Tibial nerve (tissue), 4 donors: ENCODE measurements around the gene RTL5. TPM values are rescaled to one million over a fixed set of nuclear protein-coding genes. Genes with fewer than 3 reads are reported as not detected.
A peak's percentile ranks its signal among the peaks of the same experiment; 100 is the strongest.
"Not testable (repeated sequence)": the region's sequence is repeated elsewhere in the genome, so short reads cannot be mapped to it uniquely, and the experiment has no call there.

Experiments
- DNase-seq, 2 donors: peaks; one replicate each; pipeline ENCODE4 v3.0.0-alpha.2; 2019; ENCODE audit warnings: low spot score in 2 of 2
- H3K27ac ChIP-seq, 4 donors: fragments of 200-600 bp; sonication (generic) in 3 of 4; one replicate each; pipeline ENCODE4 v1.5.1; 2017 to 2019; ENCODE audit warnings: mild to moderate bottlenecking in 1 of 4
- H3K27me3 ChIP-seq, 2 donors: fragments of 200-600 bp; sonication (generic) in 1 of 2; one replicate each; pipeline versions ENCODE4 v1.5.1 to v1.6.0; 2017 to 2019
- H3K36me3 ChIP-seq, 3 donors: fragments of 200-600 bp; sonication (generic); one replicate each; pipeline ENCODE4 v1.5.1; 2018 to 2019
- H3K4me1 ChIP-seq, 4 donors: fragments of 200-600 bp; sonication (generic) in 3 of 4; one replicate each; pipeline ENCODE4 v1.5.1; 2017 to 2019
- H3K4me3 ChIP-seq, 4 donors: fragments of 200-600 bp; sonication (generic) in 3 of 4; one replicate each; pipeline ENCODE4 v1.5.1; 2017 to 2019; ENCODE audit warnings: mild to moderate bottlenecking in 1 of 4, moderate library complexity in 1 of 4
- H3K9me3 ChIP-seq, 4 donors: fragments of 200-600 bp; sonication (generic) in 3 of 4; one replicate each; pipeline ENCODE4 v1.5.1; 2017 to 2019
- CTCF ChIP-seq, 5 experiments: fragments of 200-600 bp in 3 of 5; fragments of 450-650 bp in 2 of 5; sonication (generic) in 3 of 5; IDR thresholded peaks; one replicate each; pipeline ENCODE4 v1.5.1; 2016 to 2019; ENCODE audit warnings: antibody characterized with exemption in 5 of 5, mild to moderate bottlenecking in 3 of 5, moderate library complexity in 2 of 5
- EP300 ChIP-seq, 2 donors: sonication (generic); formaldehyde crosslinking; IDR thresholded peaks; one replicate each; pipeline ENCODE4 v1.6.1; 2017; ENCODE audit warnings: antibody characterized with exemption in 2 of 2, mild to moderate bottlenecking in 1 of 2
- POLR2A ChIP-seq, 2 donors: fragments of 450-650 bp; IDR thresholded peaks; one replicate each; pipeline ENCODE4 v1.6.1; 2017; ENCODE audit warnings: antibody characterized with exemption in 2 of 2, mild to moderate bottlenecking in 2 of 2, moderate library complexity in 2 of 2
- WGBS, 2 donors: methylation state at CpG; one replicate each; pipeline ENCODE4 v1.1.5; 2018; 5-methylcytosine and 5-hydroxymethylcytosine counted together
- total RNA-seq, 4 donors: library from RNA; depleted of rRNA; stranded (reverse); fragments of >200 nt; gene quantifications; one replicate each; pipeline ENCODE4 v1.1.0, GENCODE V29; 2016

Gene RTL5
- total RNA-seq = 10 to 100 TPM in 1 of 4 donors, 1 to 10 TPM in 3; 6.5 to 14.7 (median 7.8) TPM

- TF ChIP-seq POLR2A (IDR thresholded peaks at IDR 0.05) = peak in 1 of 2 donors; percentile 39
- TF ChIP-seq CTCF (IDR thresholded peaks at IDR 0.05) = peak in 1 of 5 experiments; percentile 18
- TF ChIP-seq EP300 (IDR thresholded peaks at IDR 0.05) = peak in 1 of 2 donors; percentile 68
- peaks cover 0 to 31% (median 0%) of the 10 kb centered on the region in 4 donors for H3K4me1 ChIP-seq
- 36% methylated on average over 92 of the region's 106 CpGs; no CpG with 5 or more reads in 1 of the 2 donors for WGBS, 2 donors
- no peaks in the 10 kb centered on the region for H3K9me3 ChIP-seq
- H3K4me3 ChIP-seq = peak within 1 kb of the TSS; percentile 43 to 60 (median 52)
- peak; percentile 69 to 71 for DNase-seq
- H3K27me3 ChIP-seq = peaks cover 0 to 5% of the 10 kb centered on the region in 2 donors
- no peaks in the 10 kb centered on the region for H3K36me3 ChIP-seq
- peak within 1 kb of the TSS; percentile 64 to 88 (median 76) for H3K27ac ChIP-seq
Observed at GRCh38 chrX:72131317-72132294, at the start of gene RTL5. Gene RTL5 (minus strand): TSS chrX:72131915.

DNA sequence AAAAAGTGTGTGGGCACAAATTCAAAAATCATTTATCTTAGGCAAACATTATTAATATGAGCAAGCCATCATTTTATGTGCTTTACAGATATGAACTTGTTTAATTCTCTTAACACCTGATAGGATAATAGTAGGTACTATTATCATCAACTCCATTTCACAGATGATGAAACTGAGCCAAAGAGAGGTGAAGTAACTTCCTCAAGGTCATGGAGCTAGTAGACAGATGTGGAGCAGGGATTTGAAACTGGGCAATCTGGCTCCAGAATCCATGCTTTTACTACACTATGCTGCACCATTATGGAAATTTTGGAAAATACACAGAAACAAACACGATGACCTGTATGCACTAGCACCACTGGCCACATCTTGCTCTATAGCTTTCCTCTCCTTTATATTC is 48.8 kb upstream of the RTL5 start:
- no peaks in the 10 kb centered on the region for H3K9me3 ChIP-seq
- no peaks in the 10 kb centered on the region for H3K27me3 ChIP-seq
- peak overlapping the region in 3 of 4 donors; percentile 71 to 84 (median 73) for H3K27ac ChIP-seq
- H3K4me3 ChIP-seq = peak overlapping the region in 1 of 4 donors; percentile 67
- peaks cover 0 to 23% (median 0%) of the 10 kb centered on the region in 4 donors for H3K4me1 ChIP-seq
- TF ChIP-seq EP300 (IDR thresholded peaks at IDR 0.05) (no peak), CTCF (IDR thresholded peaks at IDR 0.05) (no peak), POLR2A (IDR thresholded peaks at IDR 0.05) (no peak)
- no peak for DNase-seq
- no peaks in the 10 kb centered on the region for H3K36me3 ChIP-seq
- 30 to 52% methylated on average over 1 of the region's 1 CpG for WGBS, 2 donors

DNA sequence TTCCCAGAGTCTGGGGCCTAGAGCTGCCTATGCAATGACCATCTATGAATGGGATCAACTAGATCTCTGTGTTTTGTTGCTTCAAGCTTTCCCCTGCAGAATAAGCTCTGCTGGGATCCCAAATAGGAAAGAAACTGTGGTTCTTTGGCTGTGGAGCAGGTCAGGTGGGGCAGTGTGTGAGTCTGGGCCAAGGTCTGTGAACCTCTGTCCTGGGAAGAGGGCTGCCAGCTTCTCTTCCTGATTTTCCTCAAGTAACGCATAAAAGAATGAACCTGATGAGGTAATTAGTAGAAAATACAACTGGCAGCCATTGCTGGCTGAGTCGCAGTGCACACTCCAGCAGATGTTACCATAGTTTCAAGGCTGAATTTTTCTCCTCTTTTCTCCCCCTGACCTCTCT is 45.3 kb upstream of the RTL5 start:
- WGBS, 2 donors = 51 to 71% methylated on average over 2 of the region's 2 CpGs
- Histone ChIP-seq H3K27ac (no peak overlapping the region), H3K4me3 (no peak overlapping the region), H3K36me3 (no peaks in the 10 kb centered on the region), H3K4me1 (peaks cover 0 to 7% (median 0%) of the 10 kb centered on the region in 4 donors), H3K9me3 (no peaks in the 10 kb centered on the region), H3K27me3 (no peaks in the 10 kb centered on the region)
- TF ChIP-seq POLR2A (IDR thresholded peaks at IDR 0.05) (no peak), CTCF (IDR thresholded peaks at IDR 0.05) (no peak), EP300 (IDR thresholded peaks at IDR 0.05) (no peak)
- DNase-seq = no peak

GRCh38 chrX:72176289-72176688 is 44.6 kb upstream of the RTL5 start:
- H3K4me3 ChIP-seq, DNase-seq, H3K4me1 ChIP-seq, H3K27me3 ChIP-seq, H3K9me3 ChIP-seq, H3K36me3 ChIP-seq, H3K27ac ChIP-seq: not testable (repeated sequence)
- WGBS, 2 donors = 97 to 100% methylated on average over 1 to 5 of the region's 5 CpGs

GRCh38 chrX:72169008-72169728 is 37.5 kb upstream of the RTL5 start:
- Histone ChIP-seq H3K27me3 (no peaks in the 10 kb centered on the region), H3K27ac (no peak overlapping the region), H3K4me1 (no peaks in the 10 kb centered on the region), H3K9me3 (no peaks in the 10 kb centered on the region), H3K4me3 (peak overlapping the region in 2 of 4 donors; percentile 7 to 15), H3K36me3 (no peaks in the 10 kb centered on the region)
- TF ChIP-seq POLR2A (IDR thresholded peaks at IDR 0.05) = no peak
- no peak for TF ChIP-seq EP300 (IDR thresholded peaks at IDR 0.05)
- TF ChIP-seq CTCF (IDR thresholded peaks at IDR 0.05) = no peak
- 62 to 63% methylated on average over 6 of the region's 6 CpGs for WGBS, 2 donors
- DNase-seq = no peak
